Skin of body (tissue), 2 donors: ENCODE data around the gene OR9A2. TPM values are rescaled to one million over a fixed set of nuclear protein-coding genes. Genes with fewer than 3 reads are reported as not detected.
A peak's percentile ranks its signal among the peaks of the same experiment; 100 is the strongest.

Experiments used
- DNase-seq: peaks from one replicate; lab custom pipeline; 2025; lab: John Stamatoyannopoulos, UW
- total RNA-seq: library from RNA; depleted of rRNA; stranded (reverse); fragments of >200 nt; gene quantifications from one replicate; pipeline ENCODE4 v1.2.3, GENCODE V29; 2014

Gene OR9A2
- total RNA-seq, result 0.20 TPM

GRCh38 chr7:143027032-143027431, at the start of gene OR9A2:
Gene OR9A2 (minus strand): TSS chr7:143027132. CDS start chr7:143027132, 0 bp downstream.
- DNase-seq, result no peak

- no peak for DNase-seq
Measured at GRCh38 chr7:143074141-143074540, 47.2 kb upstream of the OR9A2 start.

- DNase-seq, result no peak
Measured at GRCh38 chr7:143073556-143073955, 46.6 kb upstream of the OR9A2 start.

- no peak for DNase-seq
Measured at GRCh38 chr7:143069912-143070500, 43.1 kb upstream of the OR9A2 start.

- no peak for DNase-seq
Measured at GRCh38 chr7:143068446-143068845, 41.5 kb upstream of the OR9A2 start.

- DNase-seq, result no peak
Measured at GRCh38 chr7:143063741-143064140, 36.8 kb upstream of the OR9A2 start.

GRCh38 chr7:143055754-143056153, 28.8 kb upstream of the OR9A2 start:
- DNase-seq, result no peak

GRCh38 chr7:143054621-143055020, 27.7 kb upstream of the OR9A2 start:
- DNase-seq, result no peak

- no peak for DNase-seq
Measured at GRCh38 chr7:143052041-143052440, 25.1 kb upstream of the OR9A2 start, which contains the start of gene OR6V1. Gene OR6V1 (plus strand): TSS chr7:143052341. CDS start chr7:143052341, 0 bp downstream.

GRCh38 chr7:143050931-143051330, 24.0 kb upstream of the OR9A2 start:
- DNase-seq, result no peak

- peak; percentile 37 for DNase-seq
Measured at GRCh38 chr7:143049362-143049761, 22.4 kb upstream of the OR9A2 start.

- no peak for DNase-seq
Measured at GRCh38 chr7:143048827-143049226, 21.9 kb upstream of the OR9A2 start.

GRCh38 chr7:143047326-143047725, 20.4 kb upstream of the OR9A2 start:
- no peak for DNase-seq

- peak; percentile 7 for DNase-seq
Measured at GRCh38 chr7:143046426-143046851, 19.5 kb upstream of the OR9A2 start.

- no peak for DNase-seq
Measured at GRCh38 chr7:143043391-143043790, 16.5 kb upstream of the OR9A2 start.

- DNase-seq, result peak; percentile 4
Measured at GRCh38 chr7:143042790-143043271, 15.9 kb upstream of the OR9A2 start.

- DNase-seq, result peak; percentile 15
Measured at GRCh38 chr7:143042159-143042789, 15.3 kb upstream of the OR9A2 start.

- DNase-seq, result no peak
Measured at GRCh38 chr7:143041346-143041745, 14.4 kb upstream of the OR9A2 start.

GRCh38 chr7:143040209-143040715, 13.3 kb upstream of the OR9A2 start:
- DNase-seq, result no peak

- DNase-seq, result no peak
Measured at GRCh38 chr7:143038635-143039034, 11.7 kb upstream of the OR9A2 start.

- no peak for DNase-seq
Measured at GRCh38 chr7:143027683-143028082, 751 bp upstream of the OR9A2 start.

GRCh38 chr7:143025371-143025770, 1.6 kb downstream of the OR9A2 start:
- no peak for DNase-seq

- no peak for DNase-seq
Measured at GRCh38 chr7:143023047-143023446, 3.9 kb downstream of the OR9A2 start.
